ENCODE results near the gene ZNF438.

DNA sequence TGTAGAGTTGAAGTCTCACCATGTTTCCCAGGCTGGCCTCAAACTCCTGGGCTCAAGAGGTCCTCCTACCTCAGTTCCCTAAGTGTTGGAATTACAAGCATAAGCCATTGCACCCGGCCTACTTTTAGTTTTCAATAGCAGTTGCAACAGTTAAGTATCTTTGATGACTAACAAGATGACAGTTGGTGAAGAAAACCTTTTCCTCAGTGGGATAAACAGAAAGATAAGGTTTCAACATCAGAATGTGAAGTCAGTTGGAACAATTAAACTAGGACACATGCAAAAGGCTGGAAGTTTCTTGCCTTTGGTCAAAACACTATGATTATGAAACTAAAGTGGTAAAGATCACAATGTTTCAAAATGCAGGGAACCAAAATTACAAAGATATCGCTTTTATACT is 169.2 kb downstream of the ZNF438 start:
- TF ChIP-seq, protein P1, sequence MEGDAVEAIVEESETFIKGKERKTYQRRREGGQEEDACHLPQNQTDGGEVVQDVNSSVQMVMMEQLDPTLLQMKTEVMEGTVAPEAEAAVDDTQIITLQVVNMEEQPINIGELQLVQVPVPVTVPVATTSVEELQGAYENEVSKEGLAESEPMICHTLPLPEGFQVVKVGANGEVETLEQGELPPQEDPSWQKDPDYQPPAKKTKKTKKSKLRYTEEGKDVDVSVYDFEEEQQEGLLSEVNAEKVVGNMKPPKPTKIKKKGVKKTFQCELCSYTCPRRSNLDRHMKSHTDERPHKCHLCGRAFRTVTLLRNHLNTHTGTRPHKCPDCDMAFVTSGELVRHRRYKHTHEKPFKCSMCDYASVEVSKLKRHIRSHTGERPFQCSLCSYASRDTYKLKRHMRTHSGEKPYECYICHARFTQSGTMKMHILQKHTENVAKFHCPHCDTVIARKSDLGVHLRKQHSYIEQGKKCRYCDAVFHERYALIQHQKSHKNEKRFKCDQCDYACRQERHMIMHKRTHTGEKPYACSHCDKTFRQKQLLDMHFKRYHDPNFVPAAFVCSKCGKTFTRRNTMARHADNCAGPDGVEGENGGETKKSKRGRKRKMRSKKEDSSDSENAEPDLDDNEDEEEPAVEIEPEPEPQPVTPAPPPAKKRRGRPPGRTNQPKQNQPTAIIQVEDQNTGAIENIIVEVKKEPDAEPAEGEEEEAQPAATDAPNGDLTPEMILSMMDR (IDR thresholded peaks at IDR 0.05): no peak
- no peak for TF ChIP-seq POLR2A (IDR thresholded peaks at IDR 0.05)

Measured in prostate gland (tissue), 2 donors.